SK-N-MC (cell line): ENCODE results near the gene IGLON5.

ENCODE experiments used
- EZH2 ChIP-seq: fragments of 200-600 bp; sonication (generic); IDR thresholded peaks from one replicate; pipeline ENCODE4 v1.6.1; 2017; ENCODE audit warnings: antibody characterized with exemption
- POLR2AphosphoS5 ChIP-seq: IDR thresholded peaks from 2 replicates; pipeline ENCODE4 v1.6.1; 2012; ENCODE audit warnings: mild to moderate bottlenecking, low read depth, low read length, borderline replicate concordance

GRCh38 chr19:51352783-51353360, 41.4 kb downstream of the IGLON5 start:
- no peak for TF ChIP-seq POLR2AphosphoS5
- TF ChIP-seq EZH2 = no peak
